Bronchial epithelial cell (primary cell): ENCODE data around the gene NDUFA5. TPM values are rescaled to one million over a fixed set of nuclear protein-coding genes. Genes with fewer than 3 reads are reported as not detected.

ENCODE experiments used
- DNase-seq: peaks from one replicate; pipeline ENCODE4 v3.0.0-alpha.2; 2010; ENCODE audit warnings: low read depth
- FAIRE-seq: peaks from 2 replicates; lab custom pipeline; 2011; peaks lifted over from hg19 to GRCh38; lab: Jason Lieb, UNC
- H3K27me3 ChIP-seq: 2 replicates; pipeline ENCODE4 v1.5.1; 2011; ENCODE audit warnings: low read length; ENCODE audit not compliant: control insufficient read depth, insufficient read depth
- H3K36me3 ChIP-seq: 2 replicates; pipeline ENCODE4 v1.5.1; 2011; ENCODE audit warnings: low read length; ENCODE audit not compliant: control insufficient read depth, insufficient read depth
- H3K4me3 ChIP-seq: 2 replicates; pipeline ENCODE4 v1.5.1; 2011; ENCODE audit warnings: mild to moderate bottlenecking, low read depth, low read length, control low read depth
- CTCF ChIP-seq: IDR thresholded peaks from 2 replicates; pipeline ENCODE4 v1.5.1; 2011; ENCODE audit warnings: mild to moderate bottlenecking, moderate library complexity, low read length, control low read depth, inconsistent platforms; ENCODE audit not compliant: insufficient read depth, severe bottlenecking
- total RNA-seq: library from RNA; depleted of rRNA; stranded (reverse); fragments of >200 nt; gene quantifications from 2 replicates; pipeline ENCODE4 v1.2.1, GENCODE V29; 2014

The NDUFA5 gene
- total RNA-seq, 1 donor from 2014 or later = 27.9 TPM

GRCh38 chr7:123599766-123600165 lies 42.1 kb upstream of the NDUFA5 start:
- no peaks in the 10 kb centered on the region for H3K27me3 ChIP-seq
- DNase-seq = no peak
- no peak for FAIRE-seq
- TF ChIP-seq CTCF = no peak
- no peaks in the 10 kb centered on the region for H3K36me3 ChIP-seq
- H3K4me3 ChIP-seq = no peak overlapping the region

- no peak for DNase-seq
- TF ChIP-seq CTCF = no peak
- H3K36me3 ChIP-seq = no peaks in the 10 kb centered on the region
- no peak for FAIRE-seq
- H3K4me3 ChIP-seq = no peak overlapping the region
- H3K27me3 ChIP-seq = no peaks in the 10 kb centered on the region
These were observed 41.0 kb upstream of the NDUFA5 start for GRCh38 chr7:123598657-123599056.

- H3K4me3 ChIP-seq = no peak overlapping the region
- DNase-seq (peak; percentile 43), FAIRE-seq (no peak)
- H3K36me3 ChIP-seq = no peaks in the 10 kb centered on the region
- TF ChIP-seq CTCF = no peak
- H3K27me3 ChIP-seq = no peaks in the 10 kb centered on the region
These were observed 37.2 kb upstream of the NDUFA5 start for GRCh38 chr7:123594813-123595241.

GRCh38 chr7:123588376-123588775 lies 30.8 kb upstream of the NDUFA5 start:
- FAIRE-seq (no peak), DNase-seq (no peak)
- no peak for TF ChIP-seq CTCF
- Histone ChIP-seq H3K36me3 (no peaks in the 10 kb centered on the region), H3K4me3 (no peak overlapping the region), H3K27me3 (no peaks in the 10 kb centered on the region)

- Histone ChIP-seq H3K27me3 (no peaks in the 10 kb centered on the region), H3K4me3 (no peak overlapping the region), H3K36me3 (no peaks in the 10 kb centered on the region)
- DNase-seq (no peak), FAIRE-seq (no peak)
- no peak for TF ChIP-seq CTCF
These were observed 26.2 kb upstream of the NDUFA5 start for GRCh38 chr7:123583821-123584220.

GRCh38 chr7:123581162-123581459 lies 23.5 kb upstream of the NDUFA5 start:
- FAIRE-seq (no peak), DNase-seq (no peak)
- Histone ChIP-seq H3K27me3 (no peaks in the 10 kb centered on the region), H3K4me3 (no peak overlapping the region), H3K36me3 (no peaks in the 10 kb centered on the region)
- no peak for TF ChIP-seq CTCF
